ENCODE measurements around the gene SETD4. TPM values are rescaled to one million over a fixed set of nuclear protein-coding genes. Genes with fewer than 3 reads are reported as not detected.

Gene SETD4
- total and polyA plus RNA-seq, 5 experiments from 2014 or later: 6.5 to 31.7 (median 9.8) TPM

DNA sequence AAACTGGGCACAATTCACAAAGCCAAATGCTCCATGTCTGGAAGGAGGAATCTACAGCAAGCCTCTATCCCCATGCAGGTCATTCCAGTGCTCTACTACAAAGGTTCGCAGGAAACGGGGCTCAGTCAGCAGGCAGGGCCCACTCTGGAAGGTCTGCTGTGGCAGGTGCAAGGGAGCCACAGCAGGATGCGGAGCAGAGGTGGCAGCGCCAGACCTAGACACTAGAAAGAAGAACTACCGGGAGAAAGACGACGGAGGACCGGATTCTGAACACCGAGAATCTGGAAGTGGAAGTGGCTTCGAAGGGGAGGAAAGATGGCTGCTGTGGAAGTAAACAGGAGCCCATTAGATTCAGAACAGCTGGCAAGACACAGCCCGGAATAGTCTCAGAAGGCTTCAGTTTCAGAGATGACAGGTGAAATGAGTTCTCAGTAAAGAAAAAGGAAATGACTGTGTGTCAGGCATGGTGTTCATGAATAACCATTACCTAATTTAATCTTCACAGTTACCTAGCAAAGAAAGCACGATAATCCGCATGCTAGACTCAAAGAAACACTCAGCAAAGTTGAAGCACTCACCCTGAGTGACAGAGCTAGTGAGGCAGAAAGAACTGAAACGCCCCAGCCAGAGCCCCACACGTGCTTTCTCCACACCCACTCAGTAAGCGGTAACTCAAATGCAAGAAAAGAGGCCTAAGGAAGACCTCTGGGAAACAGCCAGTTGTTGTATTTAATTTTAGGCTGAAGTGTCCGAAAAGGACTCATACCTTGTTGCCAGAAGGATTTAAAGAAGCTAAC, 21.4 kb downstream of the SETD4 start:
- Mint-ChIP-seq H3K27me3 (no peaks in the 10 kb centered on the region), H3K27ac (peak overlapping the region in 3 of 10 donors; percentile 15 to 47 (median 34)), H3K36me3 (peaks cover 4 to 80% (median 14%) of the 10 kb centered on the region in 3 donors), H3K4me3 (no peak overlapping the region), H3K4me1 (no peaks in the 10 kb centered on the region), H3K9me3 (no peaks in the 10 kb centered on the region)
- no peak for DNase-seq
- no peak for ATAC-seq
- POLR2A ChIA-PET: no interaction called here

DNA sequence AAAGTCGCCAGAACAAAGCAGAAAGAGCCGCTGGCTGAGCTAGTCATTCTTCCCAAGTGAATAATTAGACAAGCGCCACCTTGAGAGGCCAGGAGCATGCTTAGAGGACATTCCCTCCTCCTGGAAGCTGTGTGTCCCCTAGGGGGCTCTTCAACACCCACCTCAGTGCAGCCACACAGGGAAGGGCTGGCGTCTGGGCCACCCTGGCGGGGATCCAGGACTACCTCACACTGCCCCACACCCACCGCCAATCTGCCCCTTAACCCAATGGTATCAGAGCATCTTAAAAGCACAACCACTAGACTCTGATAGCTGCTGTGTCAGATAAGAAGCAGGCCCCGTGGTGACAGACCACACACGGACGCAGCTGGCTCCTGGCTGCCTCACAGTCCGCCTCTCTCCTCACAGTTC, 24.9 kb downstream of the SETD4 start:
- Mint-ChIP-seq H3K27ac (peak overlapping the region in 3 of 10 donors; percentile 27 to 63 (median 63)), H3K4me1 (no peaks in the 10 kb centered on the region), H3K27me3 (no peaks in the 10 kb centered on the region), H3K36me3 (peaks cover 4 to 57% (median 14%) of the 10 kb centered on the region in 3 donors), H3K9me3 (no peaks in the 10 kb centered on the region), H3K4me3 (no peak overlapping the region)
- DNase-seq (no peak), ATAC-seq (no peak)
- POLR2A ChIA-PET: no interaction called here

DNA sequence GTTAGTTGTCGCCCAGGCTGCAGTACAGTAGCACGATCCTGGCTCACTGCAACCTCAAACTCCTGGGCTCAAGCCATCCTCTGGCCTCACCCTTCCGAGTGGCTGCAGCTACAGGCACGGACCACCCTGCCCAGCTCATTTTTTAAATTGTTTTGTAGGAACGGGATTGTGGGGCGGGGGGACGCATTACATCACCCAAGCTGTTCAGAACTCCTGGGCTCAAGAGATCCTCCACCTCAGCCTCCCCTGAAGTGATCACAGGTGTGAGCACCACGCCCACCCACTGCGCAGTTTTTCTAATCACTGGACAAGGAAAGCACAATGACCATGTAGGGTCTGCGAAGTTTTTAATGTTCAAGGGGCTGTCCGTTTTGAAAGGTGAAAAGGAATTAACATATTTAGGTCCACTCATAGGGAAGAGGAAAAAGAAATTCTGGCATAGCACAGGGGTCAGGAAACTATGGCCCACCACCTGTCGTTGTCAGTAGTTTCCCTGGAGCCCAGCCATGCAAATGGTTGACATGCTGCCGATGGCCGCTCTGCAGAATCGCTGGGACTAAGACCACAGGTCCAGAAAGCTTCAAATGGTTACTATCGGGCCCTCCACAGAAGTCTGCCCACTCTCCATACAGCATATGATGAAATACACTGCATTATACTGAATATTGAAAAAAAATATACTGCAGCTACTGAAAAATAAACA, 26.0 kb downstream of the SETD4 start:
- DNase-seq (no peak), ATAC-seq (no peak)
- Mint-ChIP-seq H3K27me3 (no peaks in the 10 kb centered on the region), H3K4me1 (no peaks in the 10 kb centered on the region), H3K4me3 (no peak overlapping the region), H3K9me3 (no peaks in the 10 kb centered on the region), H3K36me3 (peaks cover 4 to 47% (median 14%) of the 10 kb centered on the region in 3 donors), H3K27ac (peak overlapping the region in 3 of 10 donors; percentile 9 to 50 (median 38))
- POLR2A ChIA-PET: no interaction called here

- Mint-ChIP-seq H3K4me3 (no peak overlapping the region), H3K9me3 (no peaks in the 10 kb centered on the region), H3K27me3 (no peaks in the 10 kb centered on the region), H3K4me1 (peaks cover 4 to 7% (median 6%) of the 10 kb centered on the region in 4 donors), H3K27ac (peak overlapping the region in 1 of 10 donors; percentile 37), H3K36me3 (peaks cover 3 to 31% (median 4%) of the 10 kb centered on the region in 3 donors)
- DNase-seq (no peak), ATAC-seq (no peak)
- POLR2A ChIA-PET: no interaction called here
Measured at GRCh38 chr21:36032647-36033406, 27.5 kb downstream of the SETD4 start.

DNA sequence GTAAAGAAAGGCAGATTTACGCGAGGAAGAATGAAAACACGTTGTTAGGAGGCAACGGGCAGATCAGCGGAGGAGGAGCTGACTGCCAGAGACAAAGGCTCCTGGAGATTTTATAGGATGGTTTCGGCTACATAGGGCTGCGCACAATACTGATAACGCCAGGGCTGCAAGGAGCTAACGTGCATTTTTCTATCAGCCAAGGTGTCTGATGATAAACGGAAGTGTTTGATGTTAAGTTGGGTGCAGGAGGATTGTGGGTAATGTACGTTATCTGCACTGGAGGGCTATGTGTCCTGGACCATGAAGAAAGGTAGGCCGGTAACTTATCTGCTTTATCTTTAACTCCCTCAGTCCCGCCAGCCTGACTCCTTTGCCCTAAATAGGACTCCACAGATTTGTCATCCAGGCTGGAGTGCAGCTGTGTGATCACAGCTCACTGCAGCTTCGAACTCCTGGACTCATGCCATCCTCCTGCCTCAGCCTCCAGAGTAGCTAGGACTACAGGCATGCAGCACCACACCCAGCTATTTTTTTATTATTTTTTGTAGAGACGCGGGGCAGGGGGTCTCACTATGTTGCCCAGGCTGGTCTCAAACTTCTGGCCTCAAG, 29.6 kb downstream of the SETD4 start:
- Mint-ChIP-seq H3K36me3 (peaks cover 0 to 17% (median 1%) of the 10 kb centered on the region in 3 donors), H3K4me1 (peaks cover 4 to 7% (median 6%) of the 10 kb centered on the region in 4 donors)

GRCh38 chr21:36029309-36029708, 31.0 kb downstream of the SETD4 start:
- Mint-ChIP-seq H3K4me1 (peaks cover 4 to 7% (median 6%) of the 10 kb centered on the region in 4 donors), H3K36me3 (peaks cover 0 to 3% (median 0%) of the 10 kb centered on the region in 3 donors), H3K9me3 (no peaks in the 10 kb centered on the region), H3K27me3 (no peaks in the 10 kb centered on the region), H3K27ac (no peak overlapping the region), H3K4me3 (no peak overlapping the region)
- DNase-seq (no peak), ATAC-seq (no peak)
- POLR2A ChIA-PET: interaction anchor here (0.6 kb wide), 1 partner anchor 40 kb away, joined by 5 read pairs; no protein-coding TSS in a partner anchor

More for the DNA sequence above, 29.6 kb downstream of the SETD4 start:
- DNase-seq (no peak), ATAC-seq (no peak)
- Mint-ChIP-seq H3K4me3 (no peak overlapping the region), H3K27me3 (no peaks in the 10 kb centered on the region), H3K27ac (no peak overlapping the region), H3K9me3 (no peaks in the 10 kb centered on the region)
- POLR2A ChIA-PET: no interaction called here

- POLR2A ChIA-PET: no interaction called here
- ATAC-seq (peak; percentile 76 to 89), DNase-seq (peak; percentile 33 to 76 (median 64))
- Mint-ChIP-seq H3K9me3 (no peaks in the 10 kb centered on the region), H3K36me3 (peaks cover 0 to under 1% (median 0%) of the 10 kb centered on the region in 3 donors), H3K4me3 (peak overlapping the region in 1 of 10 donors; percentile 4), H3K27ac (peak overlapping the region in 3 of 10 donors; percentile 5 to 77 (median 10)), H3K4me1 (peaks cover 4 to 7% (median 6%) of the 10 kb centered on the region in 4 donors), H3K27me3 (no peaks in the 10 kb centered on the region)
Measured at GRCh38 chr21:36028127-36029069, 31.9 kb downstream of the SETD4 start.

DNA sequence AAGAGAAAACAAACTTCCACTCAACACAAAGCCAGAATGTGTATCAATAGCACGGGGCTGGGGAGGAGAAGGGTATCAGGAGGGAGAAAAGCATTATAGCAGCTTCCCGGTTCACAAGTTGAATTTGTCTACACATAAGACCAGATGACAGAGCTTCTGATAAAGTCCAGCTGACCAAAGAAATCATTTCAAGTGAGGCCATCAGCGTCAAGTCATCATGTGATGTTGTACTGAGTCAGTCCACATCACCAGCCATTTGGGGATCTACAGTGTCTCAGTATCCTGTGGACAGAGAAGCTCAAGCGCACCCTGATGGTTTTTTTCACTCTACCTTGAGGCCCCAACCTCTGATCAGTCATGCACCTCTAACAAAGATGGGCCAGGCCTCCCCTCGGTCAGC, 33.0 kb downstream of the SETD4 start:
- Mint-ChIP-seq H3K36me3 (no peaks in the 10 kb centered on the region), H3K9me3 (no peaks in the 10 kb centered on the region), H3K4me1 (peaks cover 4 to 8% (median 6%) of the 10 kb centered on the region in 4 donors), H3K27ac (peak overlapping the region in 2 of 10 donors; percentile 33 to 56), H3K27me3 (no peaks in the 10 kb centered on the region), H3K4me3 (no peak overlapping the region)
- DNase-seq (no peak), ATAC-seq (no peak)
- POLR2A ChIA-PET: no interaction called here

- H3K4me1 Mint-ChIP-seq: peaks cover 4 to 9% (median 6%) of the 10 kb centered on the region in 4 donors
- POLR2A ChIA-PET: no interaction called here
- H3K36me3 Mint-ChIP-seq: peaks cover 3 to 5% (median 4%) of the 10 kb centered on the region in 3 donors
- no peak overlapping the region for H3K4me3 Mint-ChIP-seq
- H3K27me3 Mint-ChIP-seq: no peaks in the 10 kb centered on the region
- DNase-seq: no peak
- H3K27ac Mint-ChIP-seq: no peak overlapping the region
- H3K9me3 Mint-ChIP-seq: peaks cover 0 to 15% (median 3%) of the 10 kb centered on the region in 9 donors
- ATAC-seq: no peak
Measured at GRCh38 chr21:36024782-36025181, 35.5 kb downstream of the SETD4 start.

- H3K4me3 Mint-ChIP-seq: no peak overlapping the region
- peaks cover 3 to 5% (median 4%) of the 10 kb centered on the region in 3 donors for H3K36me3 Mint-ChIP-seq
- DNase-seq (no peak), ATAC-seq (no peak)
- peaks cover 0 to 3% (median under 1%) of the 10 kb centered on the region in 4 donors for H3K4me1 Mint-ChIP-seq
- H3K27ac Mint-ChIP-seq: no peak overlapping the region
- peaks cover 0 to 15% (median 3%) of the 10 kb centered on the region in 9 donors for H3K9me3 Mint-ChIP-seq
- no peaks in the 10 kb centered on the region for H3K27me3 Mint-ChIP-seq
- POLR2A ChIA-PET: no interaction called here
Measured at GRCh38 chr21:36023092-36023480, 37.2 kb downstream of the SETD4 start.

DNA sequence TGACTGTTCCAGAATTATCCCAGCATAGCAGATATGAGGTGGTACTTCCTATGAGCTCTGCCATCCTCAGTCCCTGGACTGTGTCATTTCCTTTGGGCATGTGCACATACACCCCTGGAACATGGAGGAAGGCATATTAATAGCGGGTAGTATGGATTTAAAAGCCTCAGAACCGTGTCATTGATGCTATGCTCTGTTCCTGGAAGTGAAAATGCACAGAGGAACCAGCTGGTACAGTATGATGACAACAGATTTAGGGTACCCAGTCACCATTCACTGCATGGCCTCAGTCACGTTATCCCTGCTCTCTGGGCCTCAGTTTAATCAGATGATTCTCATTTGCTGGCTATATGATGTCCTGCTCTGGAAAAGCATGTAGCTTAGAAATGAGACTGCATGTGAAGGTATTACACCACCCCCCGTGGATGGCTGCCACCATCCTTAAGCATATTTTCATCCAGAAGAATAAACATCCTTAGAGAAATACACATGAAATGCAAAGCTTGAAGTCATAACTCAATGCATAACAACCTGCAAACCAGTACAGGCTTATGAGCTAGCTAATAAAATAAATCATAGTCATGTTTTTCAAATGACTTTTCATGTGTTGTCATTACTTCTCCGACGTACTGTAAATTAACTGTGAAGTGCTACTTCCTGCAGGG, 37.8 kb downstream of the SETD4 start:
- Mint-ChIP-seq H3K27ac (no peak overlapping the region), H3K4me3 (no peak overlapping the region), H3K4me1 (peaks cover 0 to 3% (median 0%) of the 10 kb centered on the region in 4 donors), H3K27me3 (peaks cover 0 to 2% (median 0%) of the 10 kb centered on the region in 5 donors), H3K36me3 (peaks cover 3 to 5% (median 4%) of the 10 kb centered on the region in 3 donors), H3K9me3 (peaks cover 0 to 15% (median 3%) of the 10 kb centered on the region in 9 donors)
- DNase-seq (no peak), ATAC-seq (no peak)
- POLR2A ChIA-PET: no interaction called here
